Karpas-422 (cell line): ENCODE measurements around the gene PSKH1. TPM values are rescaled to one million over a fixed set of nuclear protein-coding genes. Genes with fewer than 3 reads are reported as not detected.
A peak's percentile ranks its signal among the peaks of the same experiment; 100 is the strongest.

Experiments
- DNase-seq: peaks from one replicate; pipeline ENCODE4 v3.0.0-alpha.2; 2015
- H2AFZ ChIP-seq: fragments of 200-600 bp; sonication (generic); 2 replicates; pipeline ENCODE4 v1.6.1; 2014; ENCODE audit warnings: antibody characterized with exemption, low read length, mixed read lengths
- H3K27ac ChIP-seq: fragments of 200-600 bp; sonication (generic); 2 replicates; pipeline ENCODE4 v1.5.1; 2014; ENCODE audit warnings: mild to moderate bottlenecking, low read length, moderate library complexity
- H3K27me3 ChIP-seq: fragments of 200-600 bp; sonication (generic); 2 replicates; pipeline ENCODE4 v1.6.1; 2014; ENCODE audit warnings: low read length, mixed read lengths
- H3K36me3 ChIP-seq: fragments of 200-600 bp; sonication (generic); 2 replicates; pipeline ENCODE4 v1.6.1; 2014; ENCODE audit warnings: low read length, mixed read lengths; ENCODE audit not compliant: insufficient read depth
- H3K4me1 ChIP-seq: fragments of 200-600 bp; sonication (generic); 2 replicates; pipeline ENCODE4 v1.6.1; 2014; ENCODE audit warnings: mild to moderate bottlenecking, low read length, mixed read lengths
- H3K4me2 ChIP-seq: fragments of 200-600 bp; sonication (generic); 2 replicates; pipeline ENCODE4 v1.6.1; 2014; ENCODE audit warnings: low read length, low read depth, mild to moderate bottlenecking; ENCODE audit not compliant: poor library complexity, severe bottlenecking
- H3K4me3 ChIP-seq: fragments of 200-600 bp; sonication (generic); 2 replicates; pipeline ENCODE4 v1.5.1; 2014; ENCODE audit warnings: mild to moderate bottlenecking, antibody characterized with exemption, low read length, mixed read lengths
- H3K79me2 ChIP-seq: fragments of 200-600 bp; sonication (generic); 2 replicates; pipeline ENCODE4 v1.6.1; 2014; ENCODE audit warnings: mild to moderate bottlenecking, low read length, mixed read lengths
- H3K9ac ChIP-seq: fragments of 200-600 bp; sonication (generic); 2 replicates; pipeline ENCODE4 v1.6.0; 2014; ENCODE audit warnings: low read length
- H3K9me2 ChIP-seq: fragments of 200-600 bp; sonication (generic), shearing (Covaris generic); replicated peaks from 2 replicates; pipeline ENCODE4 v1.6.0; 2014; ENCODE audit warnings: mild to moderate bottlenecking, low read length, moderate library complexity; ENCODE audit not compliant: insufficient read depth
- H3K9me3 ChIP-seq: fragments of 300-700, 200-600 bp; sonication (generic); 2 replicates; pipeline ENCODE4 v1.6.1; 2014; ENCODE audit warnings: low read length, mixed read lengths
- H4K20me1 ChIP-seq: fragments of 200-600 bp; sonication (generic); 2 replicates; pipeline ENCODE4 v1.6.1; 2014; ENCODE audit warnings: mild to moderate bottlenecking, antibody characterized with exemption, low read length, low read depth; ENCODE audit not compliant: insufficient read depth
- total RNA-seq: library from RNA; depleted of rRNA; stranded (reverse); fragments of >200 nt; shearing (Covaris generic); gene quantifications from 2 replicates; pipeline ENCODE4 v1.2.3, GENCODE V29; 2014; ENCODE audit warnings: low replicate concordance

Gene PSKH1
- total RNA-seq, 1 experiment from 2014 or later: 7.2 TPM

GRCh38 chr16:67939507-67940445 lies 46.7 kb downstream of the PSKH1 start:
- Histone ChIP-seq H3K27me3 (no peaks in the 10 kb centered on the region), H4K20me1 (peaks cover 8% of the 10 kb centered on the region; the same call in 1 of the 2 replicates), H3K9ac (no peak overlapping the region), H3K4me1 (peaks cover 27% of the 10 kb centered on the region), H3K4me3 (no peak overlapping the region), H3K36me3 (peaks cover 6% of the 10 kb centered on the region; the same call in 1 of the 2 replicates), H3K79me2 (peaks cover 31% of the 10 kb centered on the region), H2AFZ (no peak overlapping the region), H3K27ac (no peak overlapping the region), H3K9me3 (no peaks in the 10 kb centered on the region), H3K4me2 (no peak overlapping the region), H3K9me2 (no peaks in the 10 kb centered on the region)
- peak; percentile 54 for DNase-seq

- H4K20me1 ChIP-seq: peaks cover 8% of the 10 kb centered on the region; the same call in 1 of the 2 replicates
- no peak overlapping the region for H2AFZ ChIP-seq
- H3K79me2 ChIP-seq: peaks cover 25% of the 10 kb centered on the region
- no peaks in the 10 kb centered on the region for H3K9me2 ChIP-seq
- no peak overlapping the region for H3K4me2 ChIP-seq
- no peak overlapping the region for H3K27ac ChIP-seq
- H3K9ac ChIP-seq: no peak overlapping the region
- H3K9me3 ChIP-seq: no peaks in the 10 kb centered on the region
- peaks cover 20% of the 10 kb centered on the region for H3K4me1 ChIP-seq
- DNase-seq: peak; percentile 49
- H3K4me3 ChIP-seq: no peak overlapping the region
- H3K27me3 ChIP-seq: no peaks in the 10 kb centered on the region
- H3K36me3 ChIP-seq: no peaks in the 10 kb centered on the region
Observed at GRCh38 chr16:67940446-67941089, 47.5 kb downstream of the PSKH1 start.

GRCh38 chr16:67941469-67942199 lies 48.6 kb downstream of the PSKH1 start:
- Histone ChIP-seq H3K79me2 (peaks cover 17% of the 10 kb centered on the region), H3K9me3 (no peaks in the 10 kb centered on the region), H3K27ac (no peak overlapping the region), H3K9me2 (no peaks in the 10 kb centered on the region), H2AFZ (no peak overlapping the region), H3K27me3 (no peaks in the 10 kb centered on the region), H3K4me3 (no peak overlapping the region), H3K9ac (no peak overlapping the region), H3K36me3 (no peaks in the 10 kb centered on the region), H4K20me1 (peaks cover 8% of the 10 kb centered on the region; the same call in 1 of the 2 replicates), H3K4me1 (peaks cover 20% of the 10 kb centered on the region), H3K4me2 (no peak overlapping the region)
- no peak for DNase-seq

- Histone ChIP-seq H3K9ac (no peak overlapping the region), H3K4me2 (no peak overlapping the region), H3K4me3 (no peak overlapping the region), H2AFZ (no peak overlapping the region), H3K4me1 (peaks cover 16% of the 10 kb centered on the region), H3K9me3 (no peaks in the 10 kb centered on the region), H3K36me3 (no peaks in the 10 kb centered on the region), H3K79me2 (peaks cover 12% of the 10 kb centered on the region), H3K9me2 (no peaks in the 10 kb centered on the region), H4K20me1 (peaks cover 8% of the 10 kb centered on the region; the same call in 1 of the 2 replicates), H3K27ac (no peak overlapping the region), H3K27me3 (no peaks in the 10 kb centered on the region)
- DNase-seq: peak; percentile 81
Observed at GRCh38 chr16:67942200-67942509, 49.1 kb downstream of the PSKH1 start.

DNA sequence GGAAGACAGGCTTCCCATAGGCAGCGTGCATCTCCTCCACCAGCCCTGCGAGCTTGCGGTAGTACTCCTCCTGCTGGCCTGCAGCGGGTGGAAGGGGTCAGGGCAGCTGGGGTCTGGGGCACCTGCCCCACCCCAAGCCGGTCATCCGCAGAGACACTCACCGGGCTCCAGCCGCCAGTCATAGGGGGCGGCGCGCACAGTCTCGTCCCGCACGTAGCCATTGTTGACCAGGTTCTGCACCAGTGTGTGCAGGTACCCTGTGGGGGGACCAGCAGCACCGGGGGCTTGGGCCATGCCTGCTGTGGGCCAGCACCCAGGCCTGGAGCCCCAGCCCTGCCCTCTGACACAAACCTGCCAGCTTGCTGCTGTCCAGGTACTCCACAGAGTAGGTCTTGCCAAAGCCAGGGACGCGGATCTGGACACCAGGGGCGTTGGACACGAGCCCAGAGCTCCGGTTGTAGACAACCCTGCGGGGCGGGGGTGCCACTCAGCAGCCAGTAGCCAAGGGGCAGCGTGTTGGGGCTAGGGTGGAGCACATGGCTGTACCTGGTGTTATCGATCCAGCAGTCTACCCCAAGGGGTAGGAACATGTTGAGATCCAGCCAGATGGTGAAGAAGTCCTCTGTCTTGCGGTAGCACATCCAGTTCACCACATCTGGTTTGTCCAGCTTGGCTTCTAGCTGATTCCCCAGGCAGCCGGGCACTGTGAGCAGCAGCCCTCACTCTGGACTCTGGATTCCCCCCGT lies 49.6 kb downstream of the PSKH1 start:
- no peak overlapping the region for H3K27ac ChIP-seq
- no peaks in the 10 kb centered on the region for H3K27me3 ChIP-seq
- peaks cover 7% of the 10 kb centered on the region for H3K79me2 ChIP-seq
- peaks cover 11% of the 10 kb centered on the region; the same call in 1 of the 2 replicates for H3K4me1 ChIP-seq
- H3K9me2 ChIP-seq: no peaks in the 10 kb centered on the region
- H3K4me3 ChIP-seq: no peak overlapping the region
- no peak overlapping the region for H3K4me2 ChIP-seq
- DNase-seq: no peak
- H3K9me3 ChIP-seq: no peaks in the 10 kb centered on the region
- H3K36me3 ChIP-seq: no peaks in the 10 kb centered on the region
- H4K20me1 ChIP-seq: peaks cover 8% of the 10 kb centered on the region; the same call in 1 of the 2 replicates
- H2AFZ ChIP-seq: no peak overlapping the region
- no peak overlapping the region for H3K9ac ChIP-seq

DNA sequence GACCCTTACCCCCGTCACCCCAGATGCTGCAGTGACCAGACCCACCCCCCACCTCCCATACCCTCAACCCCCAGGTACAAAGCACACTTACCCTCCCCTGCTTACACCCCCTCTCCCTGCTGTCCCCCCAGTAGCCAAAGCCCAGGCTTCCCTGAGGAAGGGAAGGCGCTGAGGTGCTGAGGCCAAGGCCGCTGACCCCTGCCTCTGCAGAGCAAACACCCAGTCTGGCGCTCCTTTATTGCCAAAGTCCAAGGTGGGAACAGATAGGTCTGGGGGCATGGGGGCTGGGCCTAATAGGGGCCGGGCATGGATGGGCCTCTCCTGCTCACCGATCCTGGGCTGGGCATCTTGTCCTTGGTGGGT lies 50.2 kb downstream of the PSKH1 start:
- no peak for DNase-seq
- Histone ChIP-seq H3K9me3 (no peaks in the 10 kb centered on the region), H3K4me1 (peaks cover 7% of the 10 kb centered on the region; the same call in 1 of the 2 replicates), H3K27ac (no peak overlapping the region), H3K36me3 (no peaks in the 10 kb centered on the region), H4K20me1 (peaks cover 8% of the 10 kb centered on the region; the same call in 1 of the 2 replicates), H3K9ac (no peak overlapping the region), H3K27me3 (no peaks in the 10 kb centered on the region), H3K4me3 (no peak overlapping the region), H3K4me2 (no peak overlapping the region), H3K79me2 (peaks cover 3% of the 10 kb centered on the region; the same call in 1 of the 2 replicates), H3K9me2 (no peaks in the 10 kb centered on the region), H2AFZ (no peak overlapping the region)

DNA sequence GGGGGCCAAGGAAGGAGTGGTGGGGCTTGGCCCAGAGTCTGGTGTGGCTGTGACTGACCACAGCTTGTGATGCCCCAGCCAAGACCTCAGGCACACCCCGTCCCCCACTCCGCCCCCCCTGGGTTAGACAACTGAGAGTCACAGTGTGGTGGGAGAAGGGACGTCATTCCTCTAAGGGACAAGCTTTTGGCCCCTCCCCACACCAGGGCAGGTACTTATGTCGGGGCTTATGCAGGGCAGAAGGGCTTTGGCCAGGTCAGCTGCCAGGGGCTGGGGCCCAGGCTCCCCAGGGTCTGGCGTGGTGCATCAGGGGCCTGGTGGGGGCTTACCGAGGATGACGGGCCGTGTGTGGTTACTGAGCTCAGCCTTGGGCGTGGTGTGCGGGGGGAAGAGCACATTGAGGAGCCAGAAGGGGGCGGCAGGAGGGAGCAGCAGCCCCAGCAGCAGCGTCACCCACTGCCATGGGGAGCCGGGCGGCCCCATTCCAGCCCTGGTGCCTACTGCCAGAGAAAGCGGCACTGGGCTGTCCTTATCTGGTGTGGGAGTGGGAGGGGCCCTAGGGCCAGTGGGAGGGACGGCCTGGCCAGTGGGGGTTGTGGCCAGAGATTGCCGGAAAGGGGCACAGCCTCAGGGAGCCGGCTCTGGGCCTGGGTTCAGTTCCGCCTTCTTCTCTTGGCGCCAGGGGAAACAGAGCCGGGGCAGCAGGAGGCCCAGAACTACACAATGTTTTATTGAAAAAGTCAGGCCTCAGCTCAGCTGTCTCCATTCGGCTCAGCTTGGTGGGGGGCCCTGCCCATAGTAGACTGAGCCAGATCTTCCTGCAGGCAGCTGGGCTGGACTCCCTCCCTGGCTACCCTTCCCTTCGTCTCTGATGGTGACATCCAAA lies 50.8 kb downstream of the PSKH1 start, which contains the start of gene LCAT:
TSS of gene LCAT (minus strand) at position 502 of the 886 bp plus-strand sequence. CDS start at position 483, 19 bp downstream.
- H3K36me3 ChIP-seq: no peaks in the 10 kb centered on the region
- peaks cover 8% of the 10 kb centered on the region; the same call in 1 of the 2 replicates for H4K20me1 ChIP-seq
- H3K4me3 ChIP-seq: no peak within 1 kb of the TSS
- no peak within 1 kb of the TSS for H2AFZ ChIP-seq
- H3K9me2 ChIP-seq: no peaks in the 10 kb centered on the region
- peaks cover 3% of the 10 kb centered on the region; the same call in 1 of the 2 replicates for H3K79me2 ChIP-seq
- no peak within 1 kb of the TSS for H3K27ac ChIP-seq
- H3K27me3 ChIP-seq: no peaks in the 10 kb centered on the region
- no peak within 1 kb of the TSS for H3K4me2 ChIP-seq
- peaks cover 7% of the 10 kb centered on the region; the same call in 1 of the 2 replicates for H3K4me1 ChIP-seq
- H3K9ac ChIP-seq: no peak within 1 kb of the TSS
- no peaks in the 10 kb centered on the region for H3K9me3 ChIP-seq
- DNase-seq: no peak
